Hepatic stellate cell (primary cell): ENCODE results near the gene CCDC197.
A peak's percentile ranks its signal among the peaks of the same experiment; 100 is the strongest.

Experiments
- DNase-seq: peaks from one replicate; pipeline ENCODE4 v3.0.0; 2011; ENCODE audit warnings: low spot score

The CCDC197 gene

GRCh38 chr14:94026173-94026888, 29.2 kb downstream of the CCDC197 start, which contains the start of gene OTUB2:
TSS of gene OTUB2 (plus strand) at chr14:94026340. CDS start at chr14:94026538, 198 bp downstream.
- DNase-seq = peak; percentile 100

- DNase-seq = no peak
These were observed 29.9 kb downstream of the CCDC197 start for GRCh38 chr14:94026889-94027469.

- no peak for DNase-seq
These were observed 30.7 kb downstream of the CCDC197 start for GRCh38 chr14:94027566-94028449.

GRCh38 chr14:94028450-94028826, 31.3 kb downstream of the CCDC197 start:
- DNase-seq = no peak

DNA sequence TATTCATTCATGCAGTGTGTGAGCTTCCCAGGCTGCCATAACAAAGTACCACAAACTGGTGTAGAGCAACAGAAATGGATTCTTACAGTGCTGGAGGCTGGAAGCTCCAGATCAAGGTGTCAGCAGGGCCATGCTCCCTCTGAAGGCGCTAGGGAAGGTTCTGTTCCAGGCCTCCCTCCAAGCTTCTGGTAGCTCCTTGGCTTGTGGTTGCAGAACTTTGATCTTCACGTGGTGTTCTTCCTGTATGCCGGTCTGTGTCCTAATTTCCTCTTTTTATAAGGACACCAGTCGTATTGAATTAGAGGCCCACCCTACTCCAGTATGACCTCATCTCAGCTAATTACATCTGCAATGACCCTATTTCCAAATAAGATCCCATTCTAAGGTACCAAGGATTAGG, 32.2 kb downstream of the CCDC197 start:
- DNase-seq = no peak

- DNase-seq = no peak
These were observed 32.6 kb downstream of the CCDC197 start for GRCh38 chr14:94029671-94030203.

DNA sequence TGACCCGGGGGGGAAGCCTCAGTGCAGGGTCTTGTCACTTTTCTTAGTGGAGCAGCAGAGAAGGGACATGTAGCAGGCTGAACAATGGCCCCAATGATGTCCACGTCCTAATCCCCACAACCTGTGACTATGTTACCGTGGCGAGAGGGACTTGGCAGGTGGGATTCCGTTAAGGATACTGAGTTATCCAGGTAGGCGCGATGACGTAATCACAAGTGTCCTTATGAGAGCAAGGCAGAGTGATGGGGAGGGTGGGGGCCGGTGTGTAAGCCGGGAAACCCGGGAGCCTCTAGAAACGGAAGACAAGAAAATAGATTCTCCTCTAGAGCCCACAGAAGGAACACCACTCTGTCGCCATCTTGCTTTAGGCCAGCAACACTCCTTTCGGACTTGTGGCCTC, 33.5 kb downstream of the CCDC197 start:
- DNase-seq = no peak

- no peak for DNase-seq
These were observed 34.2 kb downstream of the CCDC197 start for GRCh38 chr14:94031161-94031882.

DNA sequence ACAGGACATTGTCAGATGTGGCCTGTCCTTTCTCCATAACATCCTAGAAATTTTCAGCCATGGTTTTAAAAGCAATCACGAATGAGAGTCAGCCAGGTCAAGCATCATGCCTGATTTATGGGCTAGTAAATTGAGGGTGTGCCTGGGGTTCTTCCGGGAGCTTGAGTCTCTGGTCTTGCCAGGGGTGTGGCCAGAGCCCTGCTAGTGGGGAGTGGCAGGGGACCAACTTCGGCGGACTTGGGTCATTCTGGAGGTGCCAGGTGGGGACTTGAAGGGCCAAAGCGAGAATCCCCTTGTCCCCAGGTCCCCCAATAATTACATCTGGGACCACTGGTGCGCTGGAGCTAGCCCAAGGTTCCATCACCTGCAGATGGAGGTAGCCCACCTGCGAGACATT, 34.8 kb downstream of the CCDC197 start:
- no peak for DNase-seq

DNA sequence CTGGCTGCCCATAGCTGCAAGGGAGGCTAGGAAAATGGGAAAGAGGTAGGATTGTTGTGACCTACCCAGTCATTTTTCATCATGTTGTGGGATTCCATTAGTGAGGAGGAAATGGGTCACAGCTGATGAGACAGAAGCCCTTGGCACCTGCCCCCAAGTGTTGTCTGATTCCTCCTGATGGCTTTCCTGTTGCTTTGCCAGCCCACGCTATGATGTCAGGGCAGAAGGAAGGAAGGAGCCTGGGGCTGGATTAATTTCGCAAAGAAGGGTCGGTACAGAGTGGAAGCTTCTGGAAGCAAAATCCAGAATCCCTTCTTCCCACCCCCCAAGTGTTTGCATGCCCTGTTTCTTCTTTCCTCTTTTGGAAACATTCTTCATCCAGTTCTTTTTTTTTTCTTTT, 37.8 kb downstream of the CCDC197 start:
- no peak for DNase-seq

- DNase-seq = peak; percentile 86
These were observed 39.4 kb downstream of the CCDC197 start for GRCh38 chr14:94036313-94037167.

DNA sequence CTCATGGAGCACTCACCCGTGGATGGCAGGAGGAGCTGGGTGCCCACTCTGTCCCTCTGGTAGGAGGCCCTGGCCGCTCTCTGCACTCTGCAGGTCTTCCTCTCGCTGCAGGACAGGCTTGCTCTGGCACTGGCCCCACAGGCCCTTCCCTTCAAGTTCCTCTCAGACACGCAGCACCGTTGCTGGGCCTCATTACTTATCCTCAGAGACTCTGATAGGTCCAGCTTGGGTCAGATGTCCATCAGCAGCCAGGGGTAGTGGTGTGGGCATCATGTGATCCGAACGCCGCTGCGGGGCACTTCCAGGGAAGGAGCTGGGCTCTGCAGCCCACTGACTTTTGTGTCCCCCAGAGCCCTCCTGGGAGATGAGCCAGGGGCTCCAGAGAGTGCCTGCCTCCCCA, 40.9 kb downstream of the CCDC197 start:
- no peak for DNase-seq

GRCh38 chr14:94038510-94038909, 41.4 kb downstream of the CCDC197 start:
- no peak for DNase-seq

DNA sequence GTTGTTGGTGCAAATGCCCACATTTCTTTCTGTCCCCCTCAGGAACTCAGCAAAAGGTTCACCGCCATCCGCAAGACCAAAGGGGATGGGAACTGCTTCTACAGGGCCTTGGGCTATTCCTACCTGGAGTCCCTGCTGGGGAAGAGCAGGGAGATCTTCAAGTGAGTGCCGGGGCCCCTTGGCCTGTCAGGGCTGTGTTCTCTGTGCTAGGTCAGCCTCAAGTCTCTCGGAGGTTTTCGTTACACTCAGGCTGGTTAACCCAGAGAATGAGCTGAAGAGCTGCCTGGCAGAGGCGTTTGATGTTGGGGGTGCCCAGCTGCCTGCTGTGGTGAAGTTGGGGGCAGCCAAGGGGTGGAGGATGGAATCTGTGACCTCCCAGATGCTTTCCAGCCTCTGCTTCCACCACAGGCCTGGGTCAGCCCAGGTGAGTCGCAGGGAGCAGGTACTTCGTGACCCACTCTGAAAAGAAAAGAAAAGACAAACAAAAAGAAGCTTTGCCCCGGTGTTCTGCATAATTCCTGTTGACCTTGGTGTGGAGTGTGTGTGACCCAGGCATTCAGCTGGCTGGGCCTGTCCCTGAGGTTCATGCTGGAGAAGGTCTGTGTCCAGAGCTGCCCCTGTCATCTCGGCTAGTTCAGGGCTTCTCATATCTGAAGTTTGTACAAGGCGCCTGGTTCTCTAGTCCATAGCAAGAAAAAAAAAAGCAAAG, 42.0 kb downstream of the CCDC197 start:
- DNase-seq = no peak

GRCh38 chr14:94040247-94040646, 43.1 kb downstream of the CCDC197 start:
- no peak for DNase-seq

- no peak for DNase-seq
These were observed 43.7 kb downstream of the CCDC197 start for GRCh38 chr14:94040796-94041195.

DNA sequence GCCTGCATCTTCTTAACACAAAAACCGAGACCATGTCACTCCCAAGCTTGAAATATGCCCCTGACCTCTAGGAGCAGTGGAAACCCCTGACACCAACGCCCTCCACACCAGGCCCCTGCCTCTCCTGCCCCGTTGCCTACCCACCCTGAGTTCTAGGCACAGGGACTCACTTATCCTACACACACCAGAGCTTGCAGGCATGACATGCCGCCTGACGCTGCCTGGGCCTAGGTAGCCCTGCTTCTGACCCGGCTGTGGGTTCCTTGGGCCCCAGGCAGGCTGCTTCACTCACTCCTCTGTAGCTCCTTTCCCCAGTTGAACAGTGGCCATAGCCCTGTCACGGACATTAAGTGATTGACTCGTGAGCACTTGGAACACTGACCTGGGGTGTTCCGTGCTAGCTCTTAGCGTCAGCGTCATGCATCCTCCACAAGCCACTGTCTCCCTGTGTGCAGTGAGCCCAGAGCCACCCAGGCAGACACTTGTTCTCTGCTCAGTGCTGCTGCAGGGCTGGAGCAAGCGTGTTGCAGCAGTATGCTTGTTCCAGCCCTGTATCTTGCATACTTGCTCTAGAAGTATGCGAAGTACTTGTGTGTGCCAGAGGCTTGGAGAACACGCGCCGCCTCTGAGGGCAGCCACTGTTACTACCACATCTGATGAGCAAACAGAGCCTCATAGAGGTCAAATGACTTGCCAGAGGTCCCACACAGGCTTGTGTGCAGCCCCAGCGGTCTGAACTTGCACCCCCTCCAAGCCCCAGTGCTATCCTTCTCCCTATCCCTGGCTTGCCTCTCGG, 44.6 kb downstream of the CCDC197 start:
- DNase-seq = peak; percentile 76

DNA sequence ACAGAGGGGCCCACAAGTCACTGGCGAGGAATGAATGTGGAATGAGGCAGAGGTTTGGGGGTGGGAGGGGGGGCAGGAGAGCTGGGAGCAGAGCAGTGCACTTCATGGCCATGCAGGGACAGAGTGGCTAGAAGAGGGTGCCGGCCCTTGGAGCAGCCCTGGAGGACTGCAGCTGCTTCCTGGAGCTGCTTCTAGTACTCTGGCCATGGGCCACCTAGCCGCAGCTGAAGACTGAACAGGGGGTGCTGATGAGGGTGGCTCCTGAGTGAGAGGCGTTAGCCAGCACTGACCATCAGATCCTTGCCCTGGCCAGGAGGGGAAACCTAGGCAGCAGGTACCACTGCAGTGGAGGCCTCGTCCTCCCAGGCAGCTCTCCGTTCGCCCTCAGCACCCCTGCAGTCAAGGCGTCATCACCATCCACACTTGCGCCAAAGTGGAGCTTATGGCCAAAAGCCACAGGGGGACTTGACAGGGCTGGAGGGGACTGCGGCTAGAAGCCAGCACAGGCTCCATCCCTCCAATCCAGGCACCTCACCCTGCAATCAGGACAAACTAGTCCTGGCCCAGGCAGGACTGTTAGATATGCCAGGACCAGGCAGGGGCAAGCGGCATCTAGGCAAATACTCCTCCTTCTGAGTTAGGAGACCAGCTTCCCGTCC, 45.5 kb downstream of the CCDC197 start:
- DNase-seq = no peak
